GM20431 (cell line): Measurements from ENCODE around the gene KLF7.

Source experiments
- in situ Hi-C: fragments of 300-500 bp; cut with MseI, MboI; formaldehyde crosslinking; loops from one replicate; pipeline ENCODE4 v1.15.0; 2020; ENCODE audit warnings: low sequenced_read_pairs; ENCODE audit not compliant: unreplicated experiment

The KLF7 gene

DNA sequence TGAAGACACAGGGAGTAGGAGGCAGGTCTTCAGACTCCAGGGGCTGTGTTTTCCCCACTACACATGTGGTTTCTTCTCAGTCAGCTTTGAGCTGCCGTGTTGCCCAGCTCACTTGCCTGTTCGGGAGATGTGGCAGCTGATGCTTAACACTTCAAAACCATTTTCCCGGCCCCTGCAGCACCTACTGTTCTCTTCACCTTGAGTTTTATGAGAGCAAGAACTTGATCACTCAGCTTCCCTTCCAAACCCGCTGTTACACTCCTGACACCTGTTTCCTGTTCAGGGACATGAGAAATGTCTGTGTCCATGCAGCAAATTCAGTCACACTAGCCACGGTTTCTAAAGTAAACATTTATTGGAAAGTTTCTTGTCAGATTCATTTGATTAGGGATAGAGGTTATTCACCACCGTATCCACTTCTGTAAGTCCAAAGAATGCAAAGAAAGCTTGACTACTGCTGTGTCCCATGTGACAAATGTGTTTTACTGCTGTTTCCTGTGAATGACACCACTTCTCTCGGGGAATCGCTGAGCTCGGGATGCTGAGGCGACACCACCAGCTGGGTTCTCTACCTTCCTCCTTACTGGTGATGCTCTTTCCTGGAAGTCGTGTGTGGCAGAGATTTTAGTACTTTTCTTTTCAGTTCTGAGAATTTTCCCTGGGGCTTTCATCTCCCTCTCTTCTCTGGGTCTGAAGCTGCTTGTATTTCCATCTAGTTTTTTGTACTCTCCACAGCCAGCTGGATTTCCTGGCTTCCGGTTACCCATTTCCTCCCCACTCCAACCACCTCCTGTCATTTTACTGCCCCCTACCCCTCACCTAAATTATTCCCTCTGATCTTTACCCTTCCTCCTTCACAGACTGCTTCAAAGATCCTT, 91.7 kb downstream of the KLF7 start:
- in situ Hi-C loops: no loop called here

DNA sequence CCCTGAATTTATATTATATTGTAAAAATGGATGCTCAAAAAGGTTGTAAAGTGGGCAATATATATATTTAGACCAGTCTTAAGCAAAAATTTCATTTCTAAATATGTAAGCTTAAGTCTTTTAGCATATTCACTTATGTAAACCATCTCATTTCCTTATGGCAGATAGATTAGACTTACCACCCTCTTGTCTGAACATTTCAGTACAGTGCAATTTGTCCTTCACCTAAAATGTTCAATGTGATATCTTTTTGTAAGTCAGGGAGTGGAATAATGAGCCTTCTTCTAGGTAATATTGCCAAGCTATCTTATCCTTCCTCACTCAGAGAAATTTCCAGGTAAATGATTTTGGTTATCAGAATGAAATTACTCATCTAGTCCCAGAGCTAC, 92.3 kb downstream of the KLF7 start:
- in situ Hi-C loops: no loop called here

DNA sequence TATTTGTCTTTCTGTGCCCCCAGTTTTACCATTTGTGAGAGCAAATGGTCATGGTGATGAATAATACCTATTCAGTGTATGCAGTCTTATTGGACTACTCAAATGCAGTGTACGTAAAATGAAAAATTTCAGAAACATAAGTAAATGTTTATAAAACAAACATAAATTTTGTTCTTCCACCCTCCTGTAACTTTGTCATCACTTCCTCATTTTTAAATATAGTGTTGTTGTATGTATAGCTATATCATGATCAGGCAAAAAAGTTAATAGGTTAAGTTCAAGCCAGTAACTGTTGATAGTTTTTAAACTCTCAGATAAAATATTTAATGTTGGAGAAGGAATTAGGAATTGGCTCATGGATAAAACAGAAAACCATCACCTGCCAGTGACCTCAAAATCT, 93.2 kb downstream of the KLF7 start:
- in situ Hi-C loops: no loop called here

DNA sequence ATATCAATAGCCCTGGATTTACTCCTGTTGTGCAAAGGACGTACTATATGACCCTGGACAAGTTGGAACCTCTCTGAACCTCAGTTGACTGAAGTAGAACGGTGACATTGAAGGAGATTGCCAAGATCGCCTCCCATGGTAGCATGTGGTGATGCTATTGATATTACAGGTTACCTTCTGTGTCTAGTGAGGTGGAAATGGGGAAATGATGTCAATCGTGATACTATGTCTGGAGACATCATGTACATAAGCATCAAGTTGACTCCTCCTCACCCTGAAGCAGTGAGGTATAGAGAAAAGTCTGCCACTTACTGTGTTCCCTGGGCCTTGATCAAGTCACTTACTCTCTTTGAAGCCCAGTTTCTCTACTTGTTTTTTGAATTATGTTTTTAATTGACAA, 93.9 kb downstream of the KLF7 start:
- in situ Hi-C loops: no loop called here

DNA sequence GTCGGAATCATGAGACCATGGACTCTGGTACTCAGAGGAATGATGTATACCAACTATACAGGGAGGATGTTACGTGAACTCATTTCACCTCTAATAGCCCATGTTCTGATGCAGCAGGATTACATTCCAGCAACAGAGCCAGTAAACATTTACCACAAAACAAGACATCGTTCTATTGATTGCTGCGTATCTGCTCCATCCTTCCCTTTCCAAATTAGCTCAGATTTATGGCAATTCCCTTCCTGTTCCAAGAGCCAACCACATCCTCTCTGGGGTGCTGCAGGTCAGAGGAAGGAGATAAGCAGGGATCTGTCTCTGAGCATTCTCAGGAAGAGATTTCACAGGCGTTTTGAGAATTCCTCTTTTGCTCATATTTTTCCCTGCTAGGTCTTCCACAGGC, 98.3 kb downstream of the KLF7 start:
- in situ Hi-C loops: no loop called here

DNA sequence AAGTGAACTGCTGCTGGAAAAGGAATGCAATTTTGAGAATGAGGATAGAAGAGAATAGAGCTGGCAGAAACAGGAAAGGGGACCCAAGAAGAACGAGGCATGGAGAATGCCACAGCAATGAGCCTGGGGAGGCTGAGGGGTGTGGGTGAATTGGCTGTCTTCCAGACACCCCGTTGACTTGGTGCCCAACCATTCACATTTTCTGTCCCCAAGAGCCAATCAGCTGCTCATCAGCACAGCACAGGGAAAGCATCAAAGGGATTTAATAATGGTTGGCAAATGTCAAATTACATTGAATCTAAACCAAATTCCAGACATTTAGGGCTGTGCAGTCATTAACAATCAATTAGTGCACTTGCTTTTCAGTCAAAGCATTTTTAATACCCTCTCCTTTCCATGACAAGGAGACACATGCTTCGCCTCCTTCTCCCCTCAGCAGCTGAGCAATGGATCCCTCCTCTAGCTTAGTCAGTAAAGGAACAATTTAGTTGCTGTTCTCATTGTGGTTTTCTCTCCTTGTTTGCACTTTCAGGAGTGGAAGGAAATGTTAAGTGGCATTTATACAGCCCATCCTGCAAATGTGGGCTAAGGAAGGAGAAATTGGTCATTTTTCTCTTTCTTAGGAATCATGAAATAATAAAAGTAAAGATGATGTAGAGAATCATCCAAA, 98.8 kb downstream of the KLF7 start:
- in situ Hi-C loops: no loop called here

DNA sequence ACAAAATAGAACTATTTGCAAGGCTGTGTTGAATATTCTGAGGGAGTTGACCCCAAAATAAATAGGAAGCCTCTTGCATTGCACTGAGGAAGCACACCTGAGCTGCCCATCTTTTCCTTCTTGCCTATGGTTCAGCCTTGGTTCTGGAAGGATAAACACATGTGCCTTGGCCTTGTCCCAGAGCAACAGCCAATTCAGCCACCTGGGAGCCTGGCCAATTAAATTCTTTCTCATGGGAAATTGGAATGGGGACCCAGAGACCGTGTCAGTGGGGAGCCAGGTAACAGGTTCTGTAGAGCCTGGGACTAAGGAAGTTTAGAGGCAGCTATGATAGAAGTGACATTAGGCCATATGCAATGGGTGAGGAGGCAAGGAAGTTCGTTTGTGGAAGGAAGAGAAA, 99.6 kb downstream of the KLF7 start:
- in situ Hi-C loops: no loop called here

DNA sequence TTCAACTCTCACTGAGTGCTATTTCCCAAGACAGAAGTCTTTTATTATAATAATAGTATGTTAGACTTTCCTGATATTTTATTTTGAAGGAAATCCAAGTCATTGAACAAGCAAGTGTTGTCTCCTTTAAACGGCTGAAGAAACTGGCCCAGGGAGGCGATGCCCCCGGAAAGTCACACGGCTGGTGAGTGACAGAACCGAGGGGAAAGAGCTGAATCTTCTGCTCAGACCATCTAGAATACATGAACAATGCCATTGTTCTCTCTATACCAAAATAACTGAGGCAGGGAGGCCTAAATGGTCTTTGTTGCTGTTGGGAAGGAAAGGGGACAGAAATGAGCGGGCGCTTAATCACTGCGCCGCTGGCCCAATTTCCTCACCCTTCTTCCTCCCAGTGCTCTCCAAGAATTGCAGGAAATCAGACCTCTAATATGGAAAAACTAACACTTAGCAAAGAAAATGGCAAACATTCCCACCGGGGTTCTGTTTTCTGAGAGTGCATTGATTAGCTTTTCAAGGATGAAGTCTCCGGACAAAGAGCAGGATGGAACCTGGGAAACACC, 101.5 kb downstream of the KLF7 start:
- in situ Hi-C loops: no loop called here

DNA sequence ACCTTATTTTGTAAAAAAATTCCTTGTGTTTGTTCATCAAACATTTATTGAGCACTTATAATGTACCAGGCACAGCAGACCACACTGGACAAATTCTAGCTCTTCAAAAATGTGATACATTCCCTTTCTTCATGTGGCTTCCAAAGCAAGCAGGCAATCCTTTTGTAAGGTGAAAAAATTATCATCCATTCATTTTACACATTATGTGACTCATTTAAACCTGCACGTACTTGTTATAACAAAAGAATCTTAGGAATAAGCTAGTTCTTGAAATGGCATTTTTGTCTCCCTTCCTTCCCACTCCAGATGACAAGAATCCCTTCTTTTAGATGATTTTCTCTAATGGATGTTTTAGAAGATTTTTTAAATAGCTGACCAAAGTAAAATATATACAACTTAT, 104.6 kb downstream of the KLF7 start:
- in situ Hi-C loops: no loop called here

DNA sequence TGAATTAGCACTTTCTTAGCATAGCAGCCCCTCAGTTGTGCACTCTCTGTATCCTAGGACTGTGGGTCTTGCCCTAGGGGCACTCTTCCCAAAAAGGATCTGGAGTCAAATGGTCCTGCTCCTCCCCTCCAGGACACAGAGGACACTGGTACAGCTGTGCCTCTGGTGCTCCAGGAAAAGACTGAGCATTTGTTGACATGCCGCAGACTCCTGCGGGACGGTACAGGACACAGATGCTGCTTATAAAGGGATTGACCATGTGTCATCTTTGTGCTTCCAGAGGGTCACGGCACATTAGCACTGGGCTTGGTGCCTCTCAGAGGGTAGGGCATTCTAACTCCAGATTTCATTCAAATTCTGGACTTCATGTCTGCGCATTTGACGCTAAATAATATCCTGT, 110.5 kb downstream of the KLF7 start:
- in situ Hi-C loops: no loop called here

DNA sequence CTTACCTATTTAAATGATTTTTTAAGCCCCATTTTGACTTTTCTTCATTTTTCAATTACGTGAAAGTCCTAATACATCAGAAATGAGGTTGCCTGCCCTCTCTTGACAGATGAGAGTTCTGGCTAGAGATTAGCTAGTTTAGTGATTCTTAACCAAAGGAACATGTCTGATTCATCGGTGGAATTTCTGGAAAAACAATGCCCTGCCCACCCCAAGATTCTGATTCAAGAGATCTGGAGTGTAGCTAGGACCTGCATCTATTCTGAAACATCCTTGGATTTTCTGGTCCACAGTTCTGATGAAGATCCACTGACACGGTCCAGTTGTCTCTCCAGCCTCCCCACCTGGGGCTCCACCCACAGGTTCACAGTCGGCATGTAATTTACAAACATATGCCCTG, 111.2 kb downstream of the KLF7 start:
- in situ Hi-C loops: no loop called here

DNA sequence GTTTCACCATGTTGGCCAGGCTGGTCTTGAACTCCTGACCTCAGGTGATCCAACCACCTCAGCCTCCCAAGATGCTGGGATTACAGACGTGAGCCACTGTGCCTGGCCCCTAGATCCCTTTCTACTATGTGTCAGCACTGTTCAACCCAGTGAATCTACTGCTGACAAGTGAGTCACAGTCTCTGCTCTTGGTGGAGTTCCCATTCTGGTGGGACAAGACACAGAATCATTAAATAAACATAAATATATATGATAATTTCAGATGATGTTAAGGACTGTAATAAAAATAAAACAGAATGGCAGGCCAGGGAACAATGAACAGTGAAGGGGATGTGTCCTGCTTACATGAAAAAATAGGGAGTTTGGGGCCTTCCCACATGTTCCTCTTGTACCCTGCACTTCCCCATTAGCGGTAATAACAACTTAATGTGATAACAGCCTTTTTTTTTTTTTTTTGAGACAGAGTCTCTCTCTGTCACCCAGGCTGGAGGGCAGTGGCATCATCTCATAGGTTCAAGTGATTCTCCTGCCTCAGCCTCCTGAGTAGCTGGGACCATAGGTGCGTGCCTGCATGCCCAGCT, 114.3 kb downstream of the KLF7 start:
- in situ Hi-C loops: no loop called here

DNA sequence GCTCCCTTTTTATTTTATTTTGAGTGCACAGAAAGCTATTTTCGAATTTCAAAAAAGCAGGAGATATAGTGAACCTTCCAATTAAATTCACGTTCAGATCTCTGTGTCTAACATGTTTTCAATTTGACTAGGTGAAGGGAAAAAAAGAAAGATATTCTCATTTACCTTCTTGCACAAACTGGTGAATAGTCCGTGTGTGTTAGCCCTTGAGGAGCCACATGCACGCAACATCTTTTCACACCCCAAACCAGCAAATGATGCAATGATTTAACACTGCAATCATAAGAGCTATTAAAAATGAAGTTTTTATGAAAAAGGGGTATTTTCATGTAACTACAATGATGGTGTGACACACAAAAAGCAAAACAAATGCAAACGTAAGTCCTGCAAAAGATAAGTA, 116.6 kb downstream of the KLF7 start:
- in situ Hi-C loops: no loop called here

DNA sequence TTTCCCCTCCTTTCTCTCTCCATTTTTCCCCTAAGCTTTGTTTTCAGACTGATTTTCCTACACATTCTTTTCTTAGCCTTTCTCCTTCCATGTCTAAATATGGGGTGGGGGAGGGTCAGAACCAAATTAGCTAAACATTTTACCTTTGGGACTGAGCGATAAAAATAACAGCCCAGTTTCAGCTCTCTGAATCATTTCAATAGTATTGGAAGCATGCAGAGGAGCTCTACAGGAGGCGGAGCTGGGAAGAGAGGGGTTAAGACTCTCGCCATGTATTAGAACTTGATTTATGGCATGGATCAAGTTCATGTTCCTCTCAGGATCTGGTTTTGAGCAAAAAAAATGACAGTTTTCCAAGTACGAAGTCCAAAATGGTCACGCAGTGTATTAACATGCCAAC, 117.3 kb downstream of the KLF7 start:
- in situ Hi-C loops: no loop called here

DNA sequence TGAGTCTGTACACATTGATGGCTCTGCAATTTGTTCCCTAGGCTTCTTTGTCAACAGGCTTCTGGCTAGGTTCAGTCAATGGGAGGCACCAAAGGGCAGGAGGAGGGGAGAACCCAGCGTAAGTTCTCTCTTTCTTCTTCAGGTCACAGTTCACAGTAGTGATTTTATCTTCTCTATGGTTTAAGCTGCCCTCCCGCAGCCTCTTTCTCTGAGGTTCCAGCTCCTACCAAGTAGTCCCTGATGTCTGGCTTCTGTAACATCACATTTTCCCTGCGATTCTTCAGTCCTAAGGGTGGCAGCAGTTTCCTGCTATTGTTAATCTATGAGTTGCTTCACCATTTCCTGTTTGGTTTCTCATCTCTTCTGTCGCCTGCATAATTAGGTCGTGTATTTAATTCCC, 119.0 kb downstream of the KLF7 start:
- in situ Hi-C loops: no loop called here

DNA sequence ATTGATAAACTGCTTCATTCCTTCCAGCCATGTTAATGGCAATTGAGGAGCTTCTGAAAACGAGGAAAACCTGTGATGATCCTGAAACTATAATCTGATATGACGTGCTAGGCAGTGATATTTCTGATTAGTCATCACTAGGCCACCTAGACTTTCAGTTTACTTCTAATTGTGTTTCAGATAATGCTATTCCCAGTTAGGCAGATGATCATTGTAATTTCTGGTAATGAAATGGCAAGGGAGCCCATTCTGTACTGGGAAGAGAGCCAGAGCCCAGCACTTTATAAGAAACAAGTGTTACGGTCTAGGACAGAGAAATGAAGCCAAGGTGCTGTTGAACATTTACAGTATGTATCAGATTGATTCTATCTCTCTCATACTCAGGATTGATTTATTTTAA, 120.2 kb downstream of the KLF7 start:
- in situ Hi-C loops: no loop called here

DNA sequence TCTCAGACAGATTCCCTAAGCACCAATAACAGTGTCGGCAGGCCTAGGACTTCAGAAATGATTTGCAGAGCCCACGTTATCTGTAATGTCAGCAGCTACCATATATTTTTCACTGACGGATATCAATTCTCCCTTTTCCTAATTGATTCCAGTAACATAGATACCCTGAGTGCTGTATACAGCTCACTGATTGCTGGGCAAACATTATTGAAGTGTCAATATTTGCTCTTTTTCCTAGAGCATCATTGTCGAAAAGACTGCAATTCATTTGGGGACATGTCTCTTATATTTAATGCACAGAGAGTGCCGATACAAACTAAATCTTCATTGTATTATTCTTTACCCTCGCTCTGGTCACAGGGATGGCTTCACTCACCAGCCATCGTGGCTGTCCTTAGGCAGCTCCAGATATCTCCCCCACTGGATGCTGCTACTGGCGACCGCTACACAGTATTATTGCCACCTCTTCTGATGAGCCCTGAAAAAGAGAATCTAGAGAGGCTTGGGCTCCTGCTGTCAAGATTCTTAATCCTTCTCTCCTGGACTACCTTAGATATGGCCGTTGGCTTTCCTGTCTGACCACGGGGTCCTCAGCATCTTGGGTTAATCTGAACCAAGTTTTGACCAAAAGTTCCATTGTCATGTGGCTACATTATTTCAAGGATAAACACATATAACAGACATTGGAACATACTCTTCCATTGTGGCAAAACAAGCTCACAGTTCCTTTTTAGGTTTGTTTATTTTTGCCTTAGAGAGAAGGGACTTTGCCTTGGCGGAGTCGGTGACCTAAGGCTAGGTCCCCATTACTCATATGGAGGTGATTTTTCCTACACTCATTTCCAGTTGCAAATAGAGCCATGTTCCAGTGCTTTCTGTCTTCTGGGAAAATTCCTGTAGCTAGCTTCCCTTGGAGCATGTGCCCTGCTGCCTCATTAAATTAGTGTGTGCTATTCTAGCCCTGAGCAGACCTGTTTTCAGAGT, 121.1 kb downstream of the KLF7 start:
- in situ Hi-C loops: no loop called here

DNA sequence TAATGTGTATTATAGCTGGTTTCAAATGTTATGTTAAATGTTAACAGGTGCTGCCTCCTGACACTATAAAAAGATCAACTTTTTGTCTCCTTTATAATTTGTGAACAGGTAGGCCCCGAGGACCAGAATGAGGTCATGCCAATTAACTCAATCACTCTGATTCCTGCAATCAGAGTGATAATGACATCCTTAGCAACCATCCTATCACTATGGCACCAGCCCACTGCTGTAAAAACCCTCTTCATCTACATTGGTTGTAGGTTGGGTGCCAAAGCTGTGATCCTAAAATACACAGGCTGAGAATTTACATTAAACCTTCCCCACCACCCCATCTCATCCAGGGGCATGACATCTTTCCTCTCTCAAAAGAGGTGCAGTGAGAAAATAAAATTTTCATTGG, 122.9 kb downstream of the KLF7 start:
- in situ Hi-C loops: no loop called here

DNA sequence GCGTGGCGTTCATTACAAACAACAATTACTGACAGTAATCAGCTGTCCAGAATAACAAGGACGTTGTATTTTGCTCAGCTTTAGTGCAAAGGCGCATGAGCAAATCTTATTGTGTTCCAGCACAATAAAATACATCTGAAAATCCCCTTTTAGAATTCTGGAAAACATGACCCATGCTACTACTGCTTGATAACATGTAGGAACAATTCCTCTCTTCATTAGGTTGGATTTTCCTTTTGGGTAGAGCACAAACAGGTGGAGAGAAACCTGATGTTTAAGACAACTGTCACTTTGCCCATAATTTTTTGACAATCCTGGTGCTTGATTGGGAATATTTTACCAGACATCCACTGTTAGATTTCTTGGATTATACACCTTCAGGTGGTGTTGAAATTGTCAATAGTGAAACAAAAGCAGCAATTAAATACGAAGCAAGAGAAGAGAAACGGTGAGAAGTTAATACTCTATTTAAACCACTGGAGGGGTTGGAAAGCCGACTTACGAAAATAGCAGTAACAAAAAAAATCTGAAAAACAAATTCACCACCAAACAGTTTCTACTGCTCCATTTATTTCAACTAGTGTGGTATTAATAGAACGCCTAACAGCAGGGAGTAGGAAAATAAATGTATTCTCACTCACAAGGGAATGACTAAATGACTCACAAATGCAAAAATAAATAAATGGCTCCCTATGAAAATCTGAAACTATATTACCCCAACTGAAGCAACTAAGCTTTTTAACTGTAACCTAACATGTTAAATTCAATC, 123.8 kb downstream of the KLF7 start:
- in situ Hi-C loops: no loop called here
